HCT116 (cell line): Measurements from ENCODE around the gene ADCY1. TPM values are rescaled to one million over a fixed set of nuclear protein-coding genes. Genes with fewer than 3 reads are reported as not detected.
"Not testable (repeated sequence)": the region's sequence is repeated elsewhere in the genome, so short reads cannot be mapped to it uniquely, and the experiment has no call there.

ENCODE experiments used
- ATAC-seq: fragments of 200-7000 bp; cut with Tn5 transposase; 2 replicates; pipeline ENCODE4 v1.9.1; 2020; ENCODE audit warnings: mild to moderate bottlenecking, moderate library complexity
- BruUV-seq: library from RNA; stranded (reverse); fragments of 400-500 nt; replicated peaks from 2 replicates; lab custom pipeline; 2021; lab: Mats Ljungman, UMichigan
- CTCF ChIA-PET: fragments of 300-600 bp; sonication (Branson Sonifier 250); formaldehyde crosslinking; loops from one replicate; lab custom pipeline; 2021; ENCODE audit warnings: antibody characterized with exemption; lab: Charles Lee
- POLR2A ChIA-PET: fragments of 300-600, 350-600 bp; sonication (Branson Sonifier 250); formaldehyde crosslinking; loops from one replicate; lab custom pipeline; 2021; ENCODE audit warnings: antibody characterized with exemption; lab: Charles Lee
- RAD21 ChIA-PET, 2 experiments: fragments of 300-600 bp; sonication (Branson Sonifier 250); formaldehyde crosslinking; loops; one replicate each; lab custom pipeline; 2023; ENCODE audit warnings: low total read pairs in 2 of 2; ENCODE audit not compliant: uncharacterized antibody in 2 of 2, unreplicated experiment in 2 of 2, low non-redundant PET in 1 of 2; lab: Charles Lee
- DNase-seq: peaks from one replicate; pipeline ENCODE4 v3.0.0-alpha.2; 2010; ENCODE audit warnings: low read depth, low spot score
- H2AFZ ChIP-seq: fragments of 200-600 bp; shearing (Covaris generic), sonication (generic); 2 replicates; pipeline ENCODE4 v1.6.1; 2017; ENCODE audit warnings: low read depth, mixed run types, mixed read lengths, antibody characterized with exemption, low read length; ENCODE audit not compliant: poor library complexity, severe bottlenecking
- H3K27ac ChIP-seq: 2 replicates; pipeline ENCODE4 v1.5.1; 2012; ENCODE audit warnings: low read depth, low read length
- H3K27me3 ChIP-seq: fragments of 200-600 bp; sonication (generic); 2 replicates; pipeline ENCODE4 v1.6.1; 2016; ENCODE audit warnings: mixed run types, low read length, mixed read lengths; ENCODE audit not compliant: insufficient read depth
- H3K36me3 ChIP-seq, 2 experiments: fragments of 200-500 bp in 1 of 2; fragments of 200-600 bp in 1 of 2; sonication (Bioruptor generic) in 1 of 2; sonication (generic) in 1 of 2; 2 replicates each; pipeline versions ENCODE4 v1.5.1 to v1.6.1; 2014 to 2016; ENCODE audit warnings: low read length in 2 of 2, inconsistent platforms in 1 of 2, mixed read lengths in 1 of 2, mixed run types in 1 of 2; ENCODE audit not compliant: insufficient read depth in 2 of 2, control insufficient read depth in 1 of 2
- H3K4me1 ChIP-seq, 2 experiments: fragments of 200-600 bp in 1 of 2; sonication (generic) in 1 of 2; 2 replicates each; pipeline versions ENCODE4 v1.5.1 to v1.6.1; 2012 to 2017; ENCODE audit warnings: low read length in 2 of 2, inconsistent platforms in 1 of 2, mild to moderate bottlenecking in 1 of 2, mixed read lengths in 1 of 2, mixed run types in 1 of 2, moderate library complexity in 1 of 2; ENCODE audit not compliant: insufficient read depth in 2 of 2, control insufficient read depth in 1 of 2
- H3K4me2 ChIP-seq: fragments of 200-600 bp; sonication (generic); 2 replicates; pipeline ENCODE4 v1.6.1; 2017; ENCODE audit warnings: mixed run types, low read length, mixed read lengths
- H3K4me3 ChIP-seq, 2 experiments: fragments of 200-600 bp in 1 of 2; sonication (generic) in 1 of 2; replicated peaks in 1 of 2; 2 replicates each; pipeline ENCODE4 v1.5.1; 2011 to 2016; ENCODE audit warnings: low read length in 2 of 2, control low read depth in 1 of 2, low read depth in 1 of 2, mild to moderate bottlenecking in 1 of 2, mixed read lengths in 1 of 2, mixed run types in 1 of 2
- H3K79me2 ChIP-seq: fragments of 200-600 bp; sonication (generic); 2 replicates; pipeline ENCODE4 v1.6.1; 2017; ENCODE audit warnings: mild to moderate bottlenecking, mixed run types, low read length, moderate library complexity, mixed read lengths; ENCODE audit not compliant: insufficient read depth
- H3K9ac ChIP-seq: fragments of 200-600 bp; sonication (generic); 2 replicates; pipeline ENCODE4 v1.6.1; 2016; ENCODE audit warnings: low read length, mixed read lengths
- H3K9me2 ChIP-seq: fragments of 200-600 bp; sonication (generic), shearing (Covaris generic); 2 replicates; pipeline ENCODE4 v1.6.1; 2017; ENCODE audit warnings: mixed run types, mild to moderate bottlenecking, moderate library complexity; ENCODE audit not compliant: insufficient read depth
- H3K9me3 ChIP-seq, 2 experiments: fragments of 200-500 bp in 1 of 2; fragments of 200-600 bp in 1 of 2; sonication (Bioruptor generic) in 1 of 2; sonication (generic) in 1 of 2; 2 replicates each; pipeline ENCODE4 v1.6.1; 2014 to 2017; ENCODE audit warnings: low read length in 2 of 2, mixed read lengths in 2 of 2, inconsistent platforms in 1 of 2, low read depth in 1 of 2, mild to moderate bottlenecking in 1 of 2, mixed run types in 1 of 2, moderate library complexity in 1 of 2; ENCODE audit not compliant: control insufficient read depth in 1 of 2, insufficient read depth in 1 of 2
- H4K20me1 ChIP-seq: fragments of 200-600 bp; sonication (generic), shearing (Covaris generic); 2 replicates; pipeline ENCODE4 v1.6.1; 2017; ENCODE audit warnings: mixed run types, mild to moderate bottlenecking, moderate library complexity; ENCODE audit not compliant: insufficient read depth
- ATF3 ChIP-seq: IDR thresholded peaks from 2 replicates; pipeline ENCODE4 v1.6.1; 2012
- CBX3 ChIP-seq: IDR thresholded peaks from 2 replicates; pipeline ENCODE4 v1.6.1; 2012; ENCODE audit warnings: low read depth
- CEBPB ChIP-seq: IDR thresholded peaks from 2 replicates; pipeline ENCODE4 v1.6.1; 2012; ENCODE audit warnings: low read depth
- ELF1 ChIP-seq: IDR thresholded peaks from 2 replicates; pipeline ENCODE4 v1.6.1; 2012; ENCODE audit warnings: low read depth, borderline replicate concordance
- EZH2 ChIP-seq: fragments of 200-600 bp; sonication (generic); IDR thresholded peaks from 2 replicates; pipeline ENCODE4 v1.6.1; 2017; ENCODE audit warnings: antibody characterized with exemption, mixed run types
- EZH2phosphoT487 ChIP-seq: fragments of 200-600 bp; IDR thresholded peaks from 2 replicates; pipeline ENCODE4 v1.6.1; 2018; ENCODE audit warnings: antibody characterized with exemption, borderline replicate concordance
- FOSL1 ChIP-seq: IDR thresholded peaks from 2 replicates; pipeline ENCODE4 v1.6.1; 2012; ENCODE audit warnings: low read depth
- JUND ChIP-seq: IDR thresholded peaks from 2 replicates; pipeline ENCODE4 v1.6.1; 2012
- POLR2AphosphoS5 ChIP-seq: IDR thresholded peaks from 2 replicates; pipeline ENCODE4 v1.6.1; 2011; ENCODE audit warnings: mild to moderate bottlenecking, low read depth, low read length, moderate library complexity
- SP1 ChIP-seq: IDR thresholded peaks from 2 replicates; pipeline ENCODE4 v1.6.1; 2012; ENCODE audit warnings: low read depth
- SRF ChIP-seq: IDR thresholded peaks from 2 replicates; pipeline ENCODE4 v1.6.1; 2012; ENCODE audit warnings: low read depth
- TCF7L2 ChIP-seq: IDR thresholded peaks from 2 replicates; pipeline ENCODE4 v1.7.0; 2011; ENCODE audit warnings: borderline replicate concordance, inconsistent platforms; ENCODE audit not compliant: insufficient read depth, insufficient read length; ENCODE audit errors: extremely low read depth
- YY1 ChIP-seq: IDR thresholded peaks from 2 replicates; pipeline ENCODE4 v1.6.1; 2011; ENCODE audit warnings: low read length, low read depth, moderate library complexity, mild to moderate bottlenecking; ENCODE audit not compliant: insufficient replicate concordance; ENCODE audit errors: extremely low read depth
- ZFX ChIP-seq: fragments of 450-650 bp; IDR thresholded peaks from 2 replicates; pipeline ENCODE4 v1.6.1; 2017
- ZNF274 ChIP-seq: fragments of 200-500 bp; sonication (Bioruptor generic); IDR thresholded peaks from 2 replicates; pipeline ENCODE4 v1.6.1; 2014; ENCODE audit warnings: mild to moderate bottlenecking, low read depth, low read length, inconsistent platforms
- intact Hi-C: fragments of 100-400 bp; cut with micrococcal nuclease; formaldehyde crosslinking; loops from 2 replicates; pipeline ENCODE4 v1.10.0; 2022
- total RNA-seq: library from RNA; stranded (reverse); gene quantifications from one replicate; pipeline ENCODE4 v1.2.1, GENCODE V29; 2021; ENCODE audit not compliant: unreplicated experiment

ADCY1 gene
- total RNA-seq, 1 experiment from 2014 or later, result 0.05 TPM

- ATAC-seq, CTCF ChIA-PET, H2AFZ ChIP-seq, H3K4me2 ChIP-seq, H3K9me3 ChIP-seq, H3K9ac ChIP-seq, intact Hi-C loops, H3K27me3 ChIP-seq, H4K20me1 ChIP-seq, H3K79me2 ChIP-seq, BruUV-seq, H3K9me2 ChIP-seq, H3K27ac ChIP-seq, H3K4me3 ChIP-seq, DNase-seq, H3K36me3 ChIP-seq, RAD21 ChIA-PET, H3K4me1 ChIP-seq, POLR2A ChIA-PET: not testable (repeated sequence)
Observed at GRCh38 chr7:45545105-45545710, 29.0 kb upstream of the ADCY1 start.

GRCh38 chr7:45548917-45549316 lies 25.3 kb upstream of the ADCY1 start:
- H3K9me3 ChIP-seq, RAD21 ChIA-PET, BruUV-seq, H3K9ac ChIP-seq, POLR2A ChIA-PET, H3K27ac ChIP-seq, ATAC-seq, H3K27me3 ChIP-seq, H3K4me1 ChIP-seq, H3K79me2 ChIP-seq, H3K4me3 ChIP-seq, H4K20me1 ChIP-seq, H3K4me2 ChIP-seq, H3K36me3 ChIP-seq, H3K9me2 ChIP-seq, H2AFZ ChIP-seq, DNase-seq, CTCF ChIA-PET, intact Hi-C loops: not testable (repeated sequence)

- Histone ChIP-seq H3K27me3 (peaks cover 46% of the 10 kb centered on the region; the same call in 1 of the 2 replicates), H2AFZ (no peak overlapping the region), H3K9me2 (no peaks in the 10 kb centered on the region), H3K4me2 (no peak overlapping the region), H3K9ac (no peak overlapping the region), H4K20me1 (no peaks in the 10 kb centered on the region), H3K79me2 (no peaks in the 10 kb centered on the region), H3K4me1 (no peaks in the 10 kb centered on the region), H3K4me3 (no peak overlapping the region), H3K9me3 (no peaks in the 10 kb centered on the region), H3K36me3 (no peaks in the 10 kb centered on the region), H3K27ac (no peak overlapping the region)
- no TSS peak for BruUV-seq
- DNase-seq (no peak), ATAC-seq (no peak)
- intact Hi-C loops, result no loop called here
- POLR2A ChIA-PET, result no interaction called here
- TF ChIP-seq ZNF274, result no peak
- no peak for TF ChIP-seq CEBPB
- no peak for TF ChIP-seq JUND
- TF ChIP-seq ZFX, result no peak
- TF ChIP-seq TCF7L2, result no peak
- TF ChIP-seq ATF3, result no peak
- no peak for TF ChIP-seq CBX3
- no peak for TF ChIP-seq ELF1
- no peak for TF ChIP-seq FOSL1
- TF ChIP-seq EZH2phosphoT487, result no peak
- TF ChIP-seq SP1, result no peak
- TF ChIP-seq EZH2, result no peak
- TF ChIP-seq YY1, result no peak
- no peak for TF ChIP-seq POLR2AphosphoS5
- no peak for TF ChIP-seq SRF
- RAD21 ChIA-PET, result no interaction called here
- CTCF ChIA-PET, result no interaction called here
Observed at GRCh38 chr7:45563401-45563800, 10.8 kb upstream of the ADCY1 start.
